ENCODE results near the gene TRANK1.

The TRANK1 gene

GRCh38 chr3:36800533-36801116 lies 144.2 kb downstream of the TRANK1 start:
- no peak for DNase-seq (ENCODE audit: low spot score)

- DNase-seq (ENCODE audit: low spot score), result peak; percentile 75
These were observed 148.0 kb downstream of the TRANK1 start for GRCh38 chr3:36796881-36797280.

- no peak for DNase-seq (ENCODE audit: low spot score)
These were observed 148.7 kb downstream of the TRANK1 start for GRCh38 chr3:36796161-36796560.

GRCh38 chr3:36795622-36796021 lies 149.2 kb downstream of the TRANK1 start:
- DNase-seq (ENCODE audit: low spot score), result no peak

- peak; percentile 37 for DNase-seq (ENCODE audit: low spot score)
These were observed 152.5 kb downstream of the TRANK1 start for GRCh38 chr3:36792342-36792741.

GRCh38 chr3:36790765-36791164 lies 154.1 kb downstream of the TRANK1 start:
- no peak for DNase-seq (ENCODE audit: low spot score)

GRCh38 chr3:36786921-36787890 lies 157.6 kb downstream of the TRANK1 start:
- no peak for DNase-seq (ENCODE audit: low spot score)

GRCh38 chr3:36784138-36784635 lies 160.7 kb downstream of the TRANK1 start:
- no peak for DNase-seq (ENCODE audit: low spot score)

GRCh38 chr3:36777424-36778218 lies 167.2 kb downstream of the TRANK1 start:
- DNase-seq (ENCODE audit: low spot score), result no peak
